Psoas muscle (tissue), 8 donors: Measurements from ENCODE around the gene SIK3. TPM values are rescaled to one million over a fixed set of nuclear protein-coding genes. Genes with fewer than 3 reads are reported as not detected.

ENCODE experiments used
- ATAC-seq, 4 donors: fragments of 200-7000 bp; cut with Tn5 transposase; one replicate each; pipeline ENCODE4 v1.9.1; 2020; ENCODE audit warnings: moderate library complexity in 3 of 4, mild to moderate bottlenecking in 2 of 4
- DNase-seq, 2 donors: peaks; one replicate each; pipeline ENCODE4 v3.0.0-alpha.2; 2020
- H3K27ac ChIP-seq: fragments of 200-600 bp; one replicate; pipeline ENCODE4 v1.8.0; 2022
- H3K27me3 ChIP-seq, 3 donors: fragments of 200-600 bp in 1 of 3; one replicate each; pipeline versions ENCODE4 v1.6.1 to v1.8.0; 2013 to 2022; ENCODE audit warnings: low read length in 2 of 3, mild to moderate bottlenecking in 2 of 3, moderate library complexity in 1 of 3; ENCODE audit not compliant: insufficient read depth in 3 of 3
- H3K36me3 ChIP-seq, 2 donors: fragments of 200-600 bp in 1 of 2; one replicate each; pipeline versions ENCODE4 v1.6.1 to v1.8.0; 2013 to 2022; ENCODE audit warnings: low read depth in 1 of 2, mild to moderate bottlenecking in 1 of 2, moderate library complexity in 1 of 2; ENCODE audit not compliant: insufficient read depth in 1 of 2
- H3K4me1 ChIP-seq: fragments of 200-600 bp; one replicate; pipeline ENCODE4 v1.8.0; 2022
- H3K4me3 ChIP-seq: fragments of 200-600 bp; one replicate; pipeline ENCODE4 v1.8.0; 2022; ENCODE audit warnings: mild to moderate bottlenecking
- H3K9me3 ChIP-seq: fragments of 200-600 bp; one replicate; pipeline ENCODE4 v1.8.0; 2022
- CTCF ChIP-seq: fragments of 200-600 bp; IDR thresholded peaks from one replicate; pipeline ENCODE4 v1.8.0; 2022; ENCODE audit warnings: antibody characterized with exemption
- WGBS, 3 donors: extraction: QIAGEN DNeasy Blood & Tissue Kit; methylation state at CpG; one replicate each; pipeline versions ENCODE4 v1.1.6 to v1.1.7; 2013; 5-methylcytosine and 5-hydroxymethylcytosine counted together
- intact Hi-C, 2 donors: fragments of 100-400 bp; cut with DNase I; formaldehyde crosslinking; loops; one replicate each; pipeline versions ENCODE4 v1.11.0 to v1.14.2; 2022
- polyA plus RNA-seq, 3 donors: library from polyadenylated mRNA; stranded (reverse); fragments of 200-250 nt; gene quantifications; one replicate each; pipeline ENCODE4 v1.2.3, GENCODE V29; 2013
- total RNA-seq, 4 donors: library from RNA; stranded (reverse); fragmentation: NEBNext Ultra II Directional in 2 of 4; extraction: Animal tissue kit (Norgen Biotek cat#: 25700) in 2 of 4; gene quantifications; one replicate each; pipeline versions ENCODE4 v1.2.1 to v1.2.4, GENCODE V29; 2021 to 2023
- donor health status: healthy with polysubstance abuse.
- donor health status: DM: no; HTN: no; CAD: no; lungs with moderate emphysema.
- donor health status: Bipolar disorder and iron deficiency.
- donor health status: healthy.
- donor health status: DM: yes; HTN: yes; CAD: no.
- donor health status: DM: no; HTN: no; CAD: no.
- donor health status: DM: no; HTN: no; CAD: no.
- donor health status: DM: yes; HTN: yes; CAD: no.

Gene SIK3
- total and polyA plus RNA-seq, 7 donors: 16.3 to 47.4 (median 39.8) TPM

- Histone ChIP-seq H3K9me3 (no peaks in the 10 kb centered on the region), H3K4me1 (peaks cover 17% of the 10 kb centered on the region), H3K36me3 (no peaks in the 10 kb centered on the region), H3K4me3 (no peak overlapping the region), H3K27ac (no peak overlapping the region), H3K27me3 (no peaks in the 10 kb centered on the region)
- DNase-seq (no peak), ATAC-seq (no peak)
- 84 to 97% (median 93%) methylated on average over 2 of the region's 2 CpGs for whole genome bisulfite sequencing, 3 donors
- intact Hi-C loops: loop anchor here in 1 of 2 donors (10.0 kb wide), 1 partner anchor 255 kb away; no protein-coding TSS in a partner anchor
- no peak for TF ChIP-seq CTCF
These were observed 128.5 kb downstream of the SIK3 start for GRCh38 chr11:116969694-116970093.

- intact Hi-C loops: loop anchor here in 1 of 2 donors (10.0 kb wide), 1 partner anchor 261 kb away; no protein-coding TSS in a partner anchor
- Histone ChIP-seq H3K27ac (no peak overlapping the region), H3K27me3 (no peaks in the 10 kb centered on the region), H3K4me1 (peaks cover 31% of the 10 kb centered on the region), H3K9me3 (no peaks in the 10 kb centered on the region), H3K4me3 (no peak overlapping the region), H3K36me3 (no peaks in the 10 kb centered on the region)
- no peak for DNase-seq
- no peak for ATAC-seq
- TF ChIP-seq CTCF: no peak
- 86 to 90% (median 89%) methylated on average over 4 of the region's 4 CpGs for WGBS, 3 donors
These were observed 134.0 kb downstream of the SIK3 start for GRCh38 chr11:116964269-116964668.

- Histone ChIP-seq H3K36me3 (no peaks in the 10 kb centered on the region), H3K27me3 (no peaks in the 10 kb centered on the region), H3K9me3 (no peaks in the 10 kb centered on the region), H3K27ac (no peak overlapping the region), H3K4me3 (no peak overlapping the region), H3K4me1 (peaks cover 31% of the 10 kb centered on the region)
- WGBS, 3 donors: 48 to 69% (median 53%) methylated on average over 4 of the region's 4 CpGs
- DNase-seq (no peak), ATAC-seq (no peak)
- no peak for TF ChIP-seq CTCF
- intact Hi-C loops: loop anchor here in 1 of 2 donors (10.0 kb wide), 1 partner anchor 261 kb away; no protein-coding TSS in a partner anchor
These were observed 134.4 kb downstream of the SIK3 start for GRCh38 chr11:116963813-116964212.

GRCh38 chr11:116962108-116962507 lies 136.1 kb downstream of the SIK3 start:
- DNase-seq (no peak), ATAC-seq (no peak)
- Histone ChIP-seq H3K27ac (no peak overlapping the region), H3K9me3 (no peaks in the 10 kb centered on the region), H3K4me1 (peaks cover 43% of the 10 kb centered on the region), H3K4me3 (no peak overlapping the region), H3K36me3 (no peaks in the 10 kb centered on the region), H3K27me3 (no peaks in the 10 kb centered on the region)
- WGBS, 3 donors: 45 to 77% (median 60%) methylated on average over 4 of the region's 4 CpGs
- intact Hi-C loops: loop anchor here in 1 of 2 donors (10.0 kb wide), 1 partner anchor 263 kb away; no protein-coding TSS in a partner anchor
- no peak for TF ChIP-seq CTCF

GRCh38 chr11:116960930-116961329 lies 137.3 kb downstream of the SIK3 start:
- Histone ChIP-seq H3K36me3 (no peaks in the 10 kb centered on the region), H3K27ac (no peak overlapping the region), H3K4me1 (peaks cover 51% of the 10 kb centered on the region), H3K9me3 (no peaks in the 10 kb centered on the region), H3K4me3 (no peak overlapping the region), H3K27me3 (no peaks in the 10 kb centered on the region)
- 60 to 64% (median 62%) methylated on average over 3 of the region's 3 CpGs for WGBS, 3 donors
- ATAC-seq: no peak
- intact Hi-C loops: loop anchor here in 1 of 2 donors (10.0 kb wide), 1 partner anchor 264 kb away; no protein-coding TSS in a partner anchor
- no peak for DNase-seq
- TF ChIP-seq CTCF: no peak
